Cardiac fibroblast (primary cell): Measurements from ENCODE around the gene TMX1.

ENCODE experiments used
- DNase-seq, 2 donors: peaks; one replicate each; pipeline versions ENCODE4 v3.0.0 to v3.0.0-alpha.2; 2010; ENCODE audit warnings: low read depth in 2 of 2
- H3K4me3 ChIP-seq, 2 donors: replicated peaks in 1 of 2; 1 replicate in 1 of 2; 2 replicates in 1 of 2; pipeline ENCODE4 v1.5.1; 2011; ENCODE audit warnings: low read depth in 2 of 2, low read length in 2 of 2, mild to moderate bottlenecking in 2 of 2, moderate library complexity in 1 of 2
- TF ChIP-seq, protein P1 (sequence below): IDR thresholded peaks from one replicate; pipeline ENCODE4 v1.5.1; 2011; ENCODE audit warnings: low read depth, mild to moderate bottlenecking, low read length, inconsistent platforms

The TMX1 gene

GRCh38 chr14:51305751-51306150, 65.7 kb downstream of the TMX1 start:
- H3K4me3 ChIP-seq = no peak overlapping the region
- no peak for DNase-seq
- TF ChIP-seq, protein P1, sequence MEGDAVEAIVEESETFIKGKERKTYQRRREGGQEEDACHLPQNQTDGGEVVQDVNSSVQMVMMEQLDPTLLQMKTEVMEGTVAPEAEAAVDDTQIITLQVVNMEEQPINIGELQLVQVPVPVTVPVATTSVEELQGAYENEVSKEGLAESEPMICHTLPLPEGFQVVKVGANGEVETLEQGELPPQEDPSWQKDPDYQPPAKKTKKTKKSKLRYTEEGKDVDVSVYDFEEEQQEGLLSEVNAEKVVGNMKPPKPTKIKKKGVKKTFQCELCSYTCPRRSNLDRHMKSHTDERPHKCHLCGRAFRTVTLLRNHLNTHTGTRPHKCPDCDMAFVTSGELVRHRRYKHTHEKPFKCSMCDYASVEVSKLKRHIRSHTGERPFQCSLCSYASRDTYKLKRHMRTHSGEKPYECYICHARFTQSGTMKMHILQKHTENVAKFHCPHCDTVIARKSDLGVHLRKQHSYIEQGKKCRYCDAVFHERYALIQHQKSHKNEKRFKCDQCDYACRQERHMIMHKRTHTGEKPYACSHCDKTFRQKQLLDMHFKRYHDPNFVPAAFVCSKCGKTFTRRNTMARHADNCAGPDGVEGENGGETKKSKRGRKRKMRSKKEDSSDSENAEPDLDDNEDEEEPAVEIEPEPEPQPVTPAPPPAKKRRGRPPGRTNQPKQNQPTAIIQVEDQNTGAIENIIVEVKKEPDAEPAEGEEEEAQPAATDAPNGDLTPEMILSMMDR = no peak
